OCI-LY1 (cell line): ENCODE data around the gene THOC1.

ENCODE experiments used
- CTCF ChIP-seq: fragments of 200-600 bp; sonication (generic), shearing (Covaris generic); IDR thresholded peaks from 2 replicates; pipeline ENCODE4 v1.5.1; 2017; ENCODE audit warnings: mild to moderate bottlenecking, antibody characterized with exemption, low read length, moderate library complexity, mixed read lengths
- EZH2 ChIP-seq: fragments of 200-600 bp; sonication (generic), shearing (Covaris generic); IDR thresholded peaks from 2 replicates; pipeline ENCODE4 v1.8.0; 2017; ENCODE audit warnings: borderline replicate concordance, mixed run types, mild to moderate bottlenecking, antibody characterized with exemption, low read length, moderate library complexity, mixed read lengths

- TF ChIP-seq CTCF (no peak), EZH2 (no peak)
These were observed 47.1 kb downstream of the THOC1 start for GRCh38 chr18:220708-221107.
